CD4-positive, alpha-beta T cell treated with Interleukin-6 for 4 hours (primary cell): Measurements from ENCODE around the gene EBF3.

Source experiments
- DNase-seq: peaks from one replicate; pipeline ENCODE4 v3.0.0-alpha.2; 2020; ENCODE audit warnings: mixed read lengths

Gene EBF3

DNA sequence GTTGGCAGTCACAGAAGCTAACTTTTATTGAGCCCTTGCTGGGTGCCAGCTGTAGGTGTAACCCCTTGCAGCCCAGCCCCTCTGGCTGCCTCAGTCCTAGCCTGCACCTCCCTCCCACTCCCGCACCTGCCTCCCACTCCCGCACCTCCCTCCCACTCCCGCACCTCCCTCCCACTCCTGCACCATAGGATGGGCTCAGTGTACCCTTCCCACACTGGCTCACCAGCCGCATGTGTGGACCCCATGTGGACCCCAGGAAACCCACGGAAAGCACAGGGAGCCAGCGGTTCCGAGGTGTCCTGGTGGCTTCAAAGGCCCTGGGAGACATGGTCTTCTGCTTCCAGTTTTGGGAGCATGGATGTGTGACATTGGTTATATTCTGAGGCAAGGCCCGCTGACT lies 132.9 kb downstream of the EBF3 start:
- no peak for DNase-seq

DNA sequence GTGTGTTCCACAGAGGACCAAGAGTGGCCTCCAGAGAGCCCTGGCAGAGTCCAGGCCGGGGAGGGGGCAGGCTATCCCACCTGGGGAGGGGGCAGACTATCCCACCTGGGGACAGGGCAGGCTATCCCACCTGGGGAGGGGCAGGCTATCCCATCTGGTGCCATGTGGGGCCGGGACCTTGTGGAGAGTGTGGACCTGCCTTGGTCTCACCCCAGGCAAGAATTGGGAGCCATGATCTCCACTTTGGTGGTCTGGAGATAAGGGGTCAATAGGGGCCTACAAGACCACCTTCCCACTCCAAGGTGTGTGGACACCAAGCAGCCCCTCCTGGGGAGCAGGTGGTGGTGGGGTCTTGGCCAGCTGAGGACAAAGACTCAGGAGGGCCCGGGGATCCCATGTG lies 138.2 kb downstream of the EBF3 start:
- no peak for DNase-seq

DNA sequence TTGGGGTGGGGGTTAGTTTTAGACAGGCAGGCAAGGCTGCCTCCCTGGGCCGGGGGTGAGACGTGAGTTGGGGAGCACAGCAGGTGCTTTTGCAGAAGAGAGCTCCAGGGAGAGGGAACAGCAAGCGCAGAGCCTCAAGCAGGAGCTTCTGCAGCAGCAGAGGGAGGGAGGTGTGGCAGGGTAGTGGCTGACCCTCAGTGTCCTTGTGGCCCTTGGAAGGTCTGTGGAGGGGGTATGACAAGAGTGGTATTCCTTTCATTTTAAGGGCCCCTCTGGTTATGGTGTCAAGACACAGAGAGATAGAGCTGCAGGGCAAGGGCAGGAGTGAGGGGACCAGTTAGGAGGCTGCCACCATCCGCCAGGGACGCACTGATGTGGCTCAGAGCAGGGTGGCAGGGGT lies 138.9 kb downstream of the EBF3 start:
- DNase-seq, result no peak

DNA sequence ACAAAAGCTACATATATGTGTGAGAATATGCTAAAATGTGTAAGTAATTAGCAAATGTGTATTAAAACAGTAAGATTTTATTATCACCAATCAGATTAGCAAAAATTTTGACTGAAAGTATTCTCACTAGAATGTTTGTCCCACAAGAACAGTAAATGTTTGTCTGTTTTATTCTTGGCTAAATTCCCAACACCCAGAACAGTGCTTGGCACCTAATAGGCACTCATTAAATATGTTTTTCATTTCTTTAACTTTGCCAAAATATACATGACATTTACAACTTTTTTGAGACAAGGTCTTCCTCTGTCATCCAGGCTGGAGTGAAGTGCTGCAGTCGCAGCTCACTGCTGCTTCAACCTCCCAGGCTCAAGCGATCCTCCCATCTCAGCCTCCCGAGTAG lies 143.6 kb downstream of the EBF3 start:
- no peak for DNase-seq

DNA sequence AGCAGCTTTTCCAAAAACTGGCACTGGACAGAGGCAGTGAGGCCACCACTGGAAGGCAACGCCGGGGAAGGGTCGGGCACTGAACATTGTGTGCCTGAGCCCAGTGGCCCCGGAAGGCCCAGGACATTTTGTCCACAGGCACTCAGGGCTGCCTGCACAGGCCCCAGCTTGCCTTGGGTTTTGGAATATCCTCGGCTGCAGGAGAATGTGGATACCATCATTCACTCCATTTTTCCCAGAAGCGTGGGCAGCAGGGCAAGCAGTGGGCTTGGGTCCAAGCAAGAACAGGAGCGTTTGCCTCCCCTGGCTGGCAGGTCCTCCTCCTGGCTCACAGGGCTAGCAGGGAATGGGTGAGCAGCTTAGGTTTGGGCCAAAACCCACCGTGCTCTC lies 147.4 kb downstream of the EBF3 start:
- DNase-seq, result no peak

DNA sequence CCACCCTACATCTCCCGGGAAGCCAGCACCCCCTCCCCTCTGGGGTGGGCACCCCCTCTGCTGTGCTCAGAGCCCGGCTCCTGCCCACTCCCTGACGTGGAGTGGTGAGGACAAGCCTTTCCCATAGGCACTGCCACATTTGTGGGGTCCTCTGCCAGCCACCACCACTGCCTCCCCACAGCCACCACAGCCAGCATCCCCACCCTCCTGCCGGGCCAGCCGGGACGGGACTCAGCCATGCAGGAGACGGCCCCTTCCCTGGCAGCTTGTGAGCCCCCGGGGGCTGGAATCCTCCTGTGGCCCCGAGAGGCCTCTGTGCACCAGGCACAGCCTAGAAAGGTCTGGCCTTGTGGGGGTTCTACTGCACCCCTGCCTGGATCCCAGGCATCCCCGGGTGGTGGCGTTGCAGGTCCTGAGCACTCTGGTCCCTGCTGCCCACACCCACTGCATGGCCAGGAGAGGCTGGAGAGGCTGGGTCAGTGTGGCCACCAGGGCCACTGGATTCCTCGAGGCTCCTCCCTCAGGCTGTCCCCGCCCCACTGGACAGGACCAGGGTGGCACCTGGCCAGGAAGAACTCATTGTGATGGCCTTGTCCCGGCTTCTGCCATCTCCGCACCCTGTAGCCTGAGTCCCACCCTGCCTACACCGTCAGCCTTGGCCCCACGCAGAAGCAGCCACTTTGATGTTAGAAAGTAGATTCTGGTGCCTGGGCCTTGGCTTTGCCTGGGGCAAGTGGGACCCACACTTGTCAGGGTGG lies 148.0 kb downstream of the EBF3 start:
- no peak for DNase-seq

DNA sequence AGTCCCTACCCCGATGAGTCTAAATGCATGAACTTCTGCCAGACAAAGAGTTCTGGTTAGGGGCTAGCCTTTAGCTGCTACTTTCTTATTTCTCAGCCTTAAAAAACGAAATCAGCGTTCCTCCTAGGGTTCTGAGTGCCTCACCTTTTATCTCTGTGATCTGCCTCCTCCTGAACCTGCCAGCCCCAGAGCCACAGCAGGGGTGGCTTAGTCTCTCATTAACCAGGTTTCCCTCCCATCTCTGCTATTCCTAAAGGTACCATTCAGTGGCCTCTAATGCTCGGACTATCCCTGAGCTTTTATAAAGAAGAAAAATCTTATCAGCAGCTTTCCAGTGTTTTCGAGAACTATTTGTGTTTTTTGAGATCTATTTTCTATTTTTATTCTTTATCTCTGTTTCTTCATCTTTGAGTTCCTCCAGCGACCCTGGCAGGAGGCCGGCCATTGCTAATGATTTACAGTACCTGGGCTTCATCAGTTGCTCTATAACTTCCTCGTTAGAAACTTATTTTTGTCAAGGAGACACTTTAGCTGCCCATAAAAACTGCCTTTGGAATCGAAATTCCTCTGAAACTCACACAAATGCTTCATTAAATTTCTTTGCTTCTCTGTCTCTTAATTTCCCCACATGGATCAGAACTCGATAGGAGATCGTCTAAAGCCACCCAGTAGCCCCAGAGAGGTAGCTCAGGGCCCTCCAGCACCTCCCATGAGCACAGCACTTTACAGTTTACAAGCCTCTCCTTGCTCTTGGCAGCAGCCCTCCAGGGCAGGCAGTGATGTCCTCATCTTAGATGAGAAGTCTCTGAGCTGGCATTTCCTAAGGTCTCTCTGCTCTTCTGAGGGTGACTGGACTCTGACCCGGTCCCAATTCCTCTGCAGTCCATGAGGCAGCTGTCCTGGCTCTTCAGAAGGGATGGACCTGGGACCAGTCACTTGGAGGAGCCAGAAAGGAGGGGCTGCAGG lies 149.1 kb downstream of the EBF3 start:
- no peak for DNase-seq

DNA sequence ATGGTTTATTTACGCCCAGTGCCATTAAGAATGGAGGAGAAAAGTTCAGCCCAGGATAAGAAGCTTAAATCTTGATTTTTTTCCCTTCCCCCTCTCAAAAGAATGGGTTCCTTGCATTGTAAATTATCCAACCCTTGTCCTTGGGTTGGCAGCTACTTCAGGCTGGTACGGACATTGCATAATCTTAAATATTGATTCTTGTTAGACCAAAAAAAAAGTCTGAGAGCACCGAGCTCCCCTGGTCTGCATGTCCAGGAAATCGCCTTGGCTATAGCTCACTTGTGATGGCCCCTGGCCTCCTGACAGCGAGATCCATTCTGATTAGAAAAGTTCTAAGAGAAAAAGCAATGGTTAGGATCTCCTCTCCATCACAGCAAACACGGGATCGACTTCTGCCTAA lies 151.7 kb downstream of the EBF3 start:
- DNase-seq, result no peak

DNA sequence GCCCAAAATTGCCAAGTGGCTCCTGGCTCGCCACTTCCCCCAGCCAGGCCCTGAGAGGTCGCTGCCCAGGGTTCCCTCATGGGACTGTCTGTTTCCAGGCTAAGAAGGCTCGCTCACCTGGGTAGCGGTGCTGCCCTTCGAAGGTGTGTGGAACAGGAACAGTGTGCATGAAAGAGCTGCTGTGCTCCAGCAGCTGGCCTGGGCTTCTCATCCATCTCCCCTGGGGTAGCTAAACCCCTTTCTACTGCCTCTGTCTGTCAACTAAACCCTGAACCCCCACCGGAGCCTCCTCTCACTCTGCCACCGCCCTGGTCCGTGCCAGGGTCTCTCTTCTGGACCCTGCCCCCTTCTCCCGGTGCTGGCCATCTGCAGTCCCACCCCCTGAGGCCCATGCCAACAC lies 152.9 kb downstream of the EBF3 start:
- DNase-seq, result no peak

DNA sequence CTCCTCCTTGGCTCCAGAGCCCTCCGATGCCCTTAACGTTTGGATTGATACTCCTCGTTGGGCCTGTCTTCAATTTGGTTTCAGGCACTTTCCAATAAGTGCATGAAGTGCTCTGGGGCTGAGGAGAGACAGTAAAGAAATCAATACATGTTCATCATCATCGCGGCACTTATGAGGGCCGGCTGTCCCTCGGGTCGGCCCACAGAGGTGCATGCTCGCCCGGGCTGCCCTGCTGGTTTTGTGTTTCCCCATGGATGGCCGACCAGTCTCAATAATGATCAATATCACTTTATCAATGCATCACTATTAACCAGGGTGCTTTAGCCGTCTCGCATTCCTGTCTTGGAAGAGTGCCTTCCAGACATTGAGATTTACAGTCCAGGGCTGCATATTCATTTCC lies 154.2 kb downstream of the EBF3 start:
- DNase-seq, result no peak

DNA sequence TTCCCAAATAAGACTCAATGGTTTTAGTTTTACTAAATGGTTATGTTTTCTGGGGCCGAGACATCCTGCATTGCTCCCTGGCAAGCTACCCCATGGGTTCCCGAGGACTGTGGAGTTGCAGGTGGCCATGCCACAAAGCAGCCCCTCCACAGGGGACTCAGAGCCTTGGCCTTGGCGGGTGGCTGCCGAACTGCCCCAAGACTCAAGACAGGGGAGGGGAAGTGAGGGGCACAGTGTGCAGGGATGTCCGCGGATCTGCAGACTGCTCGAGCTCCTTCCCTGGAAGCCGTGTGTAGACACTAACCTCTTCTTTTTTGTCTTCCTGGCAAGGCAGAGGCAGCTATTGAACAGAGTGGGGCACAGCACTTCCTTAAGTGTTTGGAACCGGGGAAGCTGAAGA lies 154.6 kb downstream of the EBF3 start:
- DNase-seq, result no peak

DNA sequence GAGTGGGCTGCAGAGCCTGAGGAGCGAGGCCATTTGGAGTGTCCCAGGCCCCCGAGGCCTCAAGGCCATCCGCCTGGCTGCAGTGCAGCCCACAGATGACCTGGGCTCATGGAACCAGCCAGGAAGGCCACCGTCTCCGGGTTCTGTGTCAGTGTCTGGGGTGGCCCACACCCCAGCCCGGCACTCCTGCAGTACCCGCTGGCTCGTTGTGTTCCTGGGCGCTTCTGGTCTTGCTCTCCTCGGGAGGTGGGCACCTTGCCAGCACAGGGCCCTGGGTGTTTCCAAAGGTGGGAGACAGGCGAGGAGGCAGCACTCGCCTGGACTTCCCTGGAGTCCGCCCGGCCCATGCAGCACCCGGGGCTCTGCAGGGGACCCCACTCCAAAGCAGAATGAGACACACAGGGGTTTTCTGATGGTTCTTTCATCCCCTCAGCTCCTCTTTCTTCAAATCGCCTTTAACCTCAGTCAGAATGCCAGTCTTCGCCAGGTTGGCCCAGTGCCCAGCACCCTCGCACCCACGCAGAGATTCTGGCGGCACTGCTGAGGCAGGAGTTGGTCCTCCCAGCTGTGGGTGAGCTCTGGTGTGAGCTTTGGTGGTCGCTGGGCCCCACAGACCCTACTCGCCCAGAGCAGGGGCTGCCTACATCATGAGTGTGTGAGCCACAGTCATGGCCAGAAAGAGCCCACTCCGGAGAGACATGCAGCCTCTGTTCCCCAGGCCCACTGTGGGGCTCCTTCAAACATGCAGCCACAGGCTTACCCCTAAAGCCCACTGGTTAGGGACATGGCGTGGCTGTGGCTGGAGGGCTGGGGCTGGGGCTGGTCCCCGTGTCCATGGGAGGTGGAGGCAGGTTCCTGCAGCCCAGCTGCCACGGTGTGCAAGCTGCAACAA lies 155.7 kb downstream of the EBF3 start:
- no peak for DNase-seq

DNA sequence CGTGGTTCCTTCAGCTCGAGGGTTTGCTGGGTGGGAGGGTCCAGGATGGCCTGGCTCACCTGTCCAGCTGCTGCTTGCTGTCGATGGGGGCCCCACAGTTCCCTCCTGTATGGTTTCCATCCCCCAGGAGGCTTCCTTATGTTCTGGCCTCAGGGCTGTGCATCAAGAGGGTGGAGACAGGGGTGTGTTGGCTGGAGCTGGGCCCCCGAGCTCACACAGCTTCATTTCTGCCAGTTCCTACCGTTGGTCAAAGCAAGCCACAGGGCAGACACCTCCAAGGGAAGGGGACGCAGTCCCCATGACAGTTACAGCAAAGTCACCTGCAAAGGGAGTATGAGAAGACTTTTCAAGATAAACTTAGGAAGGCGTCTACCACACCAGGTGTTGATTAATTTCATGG lies 156.9 kb downstream of the EBF3 start:
- no peak for DNase-seq

DNA sequence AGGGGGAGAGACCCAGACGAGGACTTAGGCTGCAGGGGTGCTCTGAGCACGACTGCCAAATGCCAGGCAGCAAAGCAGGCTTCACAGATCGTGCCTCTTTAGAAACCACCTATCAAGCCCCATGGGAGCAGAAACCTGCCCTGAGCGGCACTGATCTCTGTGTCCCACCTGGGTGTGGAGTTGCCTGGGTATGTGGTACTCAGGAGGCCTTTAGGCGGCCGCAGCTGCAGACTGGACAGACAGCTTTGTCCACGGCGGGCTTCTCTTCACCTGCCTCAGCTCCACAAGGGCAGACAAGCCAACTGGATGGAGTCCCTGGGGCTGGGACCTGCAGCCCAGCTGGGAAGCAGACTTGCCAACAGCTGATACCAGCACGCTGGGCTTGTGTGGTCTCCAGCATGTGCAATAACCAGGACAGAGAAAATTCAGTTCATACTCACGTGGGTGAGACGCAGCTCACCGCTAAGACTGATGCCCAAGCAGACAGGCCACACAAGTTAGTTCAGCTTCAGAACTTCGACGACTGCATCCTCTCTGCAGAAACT lies 163.2 kb downstream of the EBF3 start:
- DNase-seq, result no peak

DNA sequence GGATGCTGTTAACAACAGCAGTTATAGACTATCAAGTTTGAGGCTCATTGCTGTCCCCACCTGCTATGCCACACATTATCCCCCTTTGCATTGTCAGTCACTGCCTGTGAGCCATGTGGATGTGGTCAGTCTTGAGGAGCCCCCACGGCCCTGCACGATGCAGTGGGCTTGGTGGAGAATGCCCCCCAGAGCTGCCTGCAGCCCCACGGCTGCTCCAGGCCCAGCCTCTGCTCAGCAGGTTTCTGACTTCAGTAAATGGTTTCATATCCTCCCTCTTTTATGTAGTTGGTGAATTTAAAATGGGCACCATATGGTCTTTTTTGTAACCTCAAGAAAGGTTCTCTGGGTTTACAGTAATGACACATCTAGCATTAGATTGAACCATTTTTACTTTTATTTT lies 164.1 kb downstream of the EBF3 start:
- no peak for DNase-seq

DNA sequence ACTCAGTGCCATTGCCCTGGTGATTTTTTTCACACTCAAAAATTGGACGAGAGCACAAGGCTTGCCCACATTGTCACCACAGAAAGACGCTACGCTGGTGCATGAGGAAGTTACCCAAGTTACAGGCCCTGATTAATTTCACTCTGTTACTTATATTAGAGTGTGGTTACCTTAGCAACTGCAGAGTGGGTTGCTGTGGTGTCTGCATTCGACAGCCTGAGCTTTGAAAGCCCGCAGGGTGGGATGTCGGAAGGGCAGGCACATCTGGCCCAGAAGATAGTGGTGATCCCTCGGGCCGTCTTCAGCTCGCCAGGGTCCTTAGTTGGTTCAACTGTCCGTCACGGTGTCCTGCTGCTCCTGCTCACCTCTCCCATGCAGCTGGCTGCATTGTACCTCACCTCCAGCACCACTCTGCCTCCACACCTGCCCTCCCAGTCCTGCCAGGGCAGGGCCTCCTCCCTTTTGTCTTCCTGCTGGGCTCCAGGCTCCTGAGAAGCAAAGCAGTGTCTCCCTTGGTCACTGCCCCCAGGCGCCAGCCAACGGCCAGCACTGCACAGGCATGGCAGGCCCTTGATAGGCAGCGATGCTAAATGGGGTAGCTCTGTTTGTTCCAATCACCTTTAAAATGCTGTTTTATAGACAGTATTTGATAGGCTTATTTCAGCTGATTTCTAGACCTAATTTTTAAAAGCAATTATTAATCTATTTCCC lies 167.2 kb downstream of the EBF3 start:
- DNase-seq, result no peak

DNA sequence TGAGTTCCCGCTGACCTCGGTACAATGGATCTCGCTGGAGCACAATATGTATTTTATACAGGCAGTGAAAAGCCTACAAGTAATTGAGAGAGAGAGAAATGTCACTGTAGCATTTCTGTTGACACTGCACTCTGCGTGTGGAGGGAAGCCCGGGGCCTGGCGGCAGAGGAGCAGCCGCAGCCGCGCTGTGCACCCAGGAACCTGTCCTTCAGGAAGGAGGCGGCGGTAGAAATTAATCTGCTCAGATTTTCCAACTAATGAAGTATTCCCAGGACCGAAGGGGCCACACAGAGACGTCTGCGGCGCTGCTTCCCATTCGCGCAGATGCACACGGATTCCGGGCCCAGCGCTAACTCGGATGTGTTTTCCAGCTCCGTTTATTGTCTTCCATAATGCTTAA lies 170.1 kb downstream of the EBF3 start:
- DNase-seq, result no peak

DNA sequence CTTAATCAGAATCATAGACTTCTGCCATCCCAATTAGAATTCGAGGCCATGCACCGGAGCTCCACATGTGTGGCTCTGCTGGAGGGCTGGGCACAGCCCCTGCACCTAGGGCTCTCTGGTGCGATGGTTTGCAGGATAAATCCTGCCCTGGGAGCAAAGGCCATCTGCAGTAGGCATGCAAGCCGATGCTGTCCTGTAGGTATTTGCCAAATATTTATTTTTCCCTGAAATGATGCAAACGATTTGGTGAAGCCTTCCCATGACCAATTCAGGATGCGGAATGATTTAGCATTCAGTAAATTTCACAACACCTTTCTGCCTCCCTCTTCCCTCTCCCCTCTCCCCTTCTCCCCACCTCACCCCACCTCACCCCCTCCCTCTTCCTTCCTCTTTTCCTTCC lies 170.6 kb downstream of the EBF3 start:
- DNase-seq, result no peak

DNA sequence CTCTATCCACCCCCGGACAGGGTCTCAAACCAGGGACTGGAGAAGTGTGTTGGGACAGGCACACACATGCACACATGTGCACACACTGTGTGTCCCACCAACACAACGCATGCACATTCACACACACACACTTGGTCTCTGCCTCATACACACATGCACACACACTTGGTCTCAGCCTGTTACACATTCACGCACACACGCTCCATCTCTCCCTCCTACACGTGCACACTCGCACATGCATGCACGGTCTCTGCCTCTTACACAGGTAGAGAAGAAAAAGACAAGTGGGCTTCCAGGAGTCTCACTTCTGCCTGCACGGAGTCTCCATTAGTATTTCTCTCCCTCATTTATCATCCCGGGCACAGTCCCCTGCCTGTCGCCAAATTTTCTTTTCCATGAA lies 171.2 kb downstream of the EBF3 start:
- DNase-seq, result no peak

DNA sequence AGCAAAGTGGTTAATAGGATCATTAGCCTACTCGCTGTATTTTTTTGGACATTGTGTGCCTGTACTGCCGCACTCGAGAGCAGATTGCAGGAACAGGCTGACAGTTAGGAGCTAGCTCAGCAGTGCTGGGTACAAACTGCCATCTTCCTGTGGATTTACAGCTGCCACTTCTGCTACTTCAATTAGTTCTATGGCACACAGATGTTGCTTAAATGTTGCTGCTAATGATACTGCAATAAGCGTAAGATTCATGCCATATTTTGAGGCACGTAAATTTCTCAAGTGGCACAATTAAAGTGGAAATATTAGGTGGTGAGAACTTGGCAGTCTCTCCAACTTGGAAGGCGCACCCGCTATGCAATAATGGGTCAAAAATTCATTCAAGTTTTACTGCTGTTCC lies 171.9 kb downstream of the EBF3 start:
- DNase-seq, result no peak

DNA sequence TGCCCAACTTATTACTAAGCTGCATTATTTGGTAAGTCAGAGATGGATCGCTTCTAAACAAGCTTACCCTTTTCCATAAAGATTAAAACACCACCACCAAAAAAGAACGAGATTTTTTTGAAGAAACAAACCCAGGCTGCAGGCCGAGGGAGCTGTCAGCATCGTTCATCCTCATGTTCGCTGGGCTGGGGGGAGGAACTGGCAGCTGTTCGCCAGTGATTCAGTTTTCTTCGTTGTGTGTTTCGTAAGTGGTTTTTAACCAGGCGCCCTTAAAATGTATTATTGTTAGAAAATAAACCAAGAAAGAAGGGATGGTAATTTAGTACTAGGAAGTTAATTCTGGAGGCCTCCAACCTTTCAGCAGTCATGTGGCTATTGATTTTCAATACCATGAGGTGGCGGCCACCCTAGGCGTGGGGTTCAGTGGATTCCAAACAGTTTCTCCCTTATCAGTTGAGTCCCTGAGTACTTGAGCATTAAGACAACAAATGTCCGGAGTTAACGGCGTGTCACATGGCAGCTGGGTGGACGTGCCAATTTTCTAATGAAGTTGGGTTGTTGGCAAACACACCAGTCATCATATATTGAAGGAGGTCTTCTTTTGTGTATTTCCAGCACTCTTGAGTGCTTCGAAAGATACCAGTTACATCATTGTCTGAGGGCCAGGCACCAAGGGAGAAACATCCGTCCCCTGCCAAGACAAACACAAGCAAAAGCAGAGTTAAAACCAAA lies 173.2 kb downstream of the EBF3 start:
- DNase-seq, result no peak

DNA sequence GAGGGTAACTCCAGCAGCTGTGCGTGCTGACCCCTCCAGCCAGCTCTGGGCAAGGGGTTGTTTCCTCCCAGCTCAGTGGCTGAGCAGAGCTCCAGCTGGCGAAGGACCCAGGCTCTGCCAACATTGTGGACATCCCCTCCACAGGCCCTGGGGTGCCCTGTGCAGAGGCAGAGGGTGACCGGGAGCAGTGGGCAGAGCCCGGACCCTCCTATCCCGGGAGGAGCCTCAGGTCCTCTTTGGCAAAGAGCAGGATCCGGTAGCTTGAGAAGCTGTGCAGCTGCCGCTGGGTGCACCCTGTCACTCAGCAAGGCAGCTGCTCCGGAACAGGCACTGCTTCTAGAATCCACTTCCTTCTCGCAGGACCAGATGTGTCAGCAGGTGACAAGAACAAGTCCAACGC lies 175.9 kb downstream of the EBF3 start:
- DNase-seq, result no peak
